IMR-90 (cell line): ENCODE data around the gene SLC4A8. TPM values are rescaled to one million over a fixed set of nuclear protein-coding genes. Genes with fewer than 3 reads are reported as not detected.

Experiments used
- ATAC-seq: fragments of 200-7000 bp; cut with Tn5 transposase; 2 replicates; pipeline ENCODE4 v1.9.1; 2020; ENCODE audit warnings: low read depth, mild to moderate bottlenecking, moderate library complexity
- BruUV-seq: library from RNA; stranded (reverse); fragments of 400-500 nt; replicated peaks from 2 replicates; lab custom pipeline; 2021; lab: Mats Ljungman, UMichigan
- CTCF ChIA-PET: fragments of 300-600 bp; formaldehyde crosslinking; extraction: SDS; loops from one replicate; lab custom pipeline; 2021; ENCODE audit warnings: antibody characterized with exemption; lab: Yijun Ruan, JAX
- POLR2A ChIA-PET: fragments of 300-600 bp; sonication (Branson Sonifier 250); formaldehyde crosslinking; loops from one replicate; lab custom pipeline; 2022; ENCODE audit warnings: antibody characterized with exemption; ENCODE audit not compliant: unreplicated experiment; lab: Charles Lee
- DNase-seq: peaks from one replicate; pipeline ENCODE4 v3.0.0; 2013
- H2AFZ ChIP-seq: replicated peaks from 2 replicates; pipeline ENCODE3; 2013; ENCODE audit warnings: low read length, mild to moderate bottlenecking; ENCODE audit not compliant: poor library complexity
- H2AK5ac ChIP-seq: 2 replicates; pipeline ENCODE4 v1.6.1; 2013; ENCODE audit warnings: low read depth, low read length, inconsistent platforms
- H2AK9ac ChIP-seq: replicated peaks from 2 replicates; pipeline ENCODE3; 2013; ENCODE audit warnings: mild to moderate bottlenecking, low read depth, low read length, moderate library complexity; ENCODE audit not compliant: poor library complexity
- H2BK120ac ChIP-seq: 2 replicates; pipeline ENCODE4 v1.6.1; 2013; ENCODE audit warnings: low read depth, low read length, inconsistent platforms
- H2BK15ac ChIP-seq: 3 replicates; pipeline ENCODE4 v1.6.1; 2013; ENCODE audit warnings: low read depth, low read length, inconsistent platforms
- H2BK20ac ChIP-seq: 2 replicates; pipeline ENCODE4 v1.6.1; 2013; ENCODE audit warnings: low read depth, mild to moderate bottlenecking, inconsistent platforms, low read length, moderate library complexity
- H2BK5ac ChIP-seq: 2 replicates; pipeline ENCODE4 v1.6.1; 2013; ENCODE audit warnings: mild to moderate bottlenecking, low read depth, low read length, inconsistent platforms; ENCODE audit not compliant: poor library complexity, severe bottlenecking
- H3K14ac ChIP-seq: replicated peaks from 2 replicates; pipeline ENCODE4 v1.6.1; 2013; ENCODE audit warnings: low read depth, low read length, inconsistent platforms
- H3K18ac ChIP-seq: 2 replicates; pipeline ENCODE4 v1.6.1; 2013; ENCODE audit warnings: low read depth, low read length, control low read depth
- H3K23ac ChIP-seq: 2 replicates; pipeline ENCODE4 v1.6.1; 2013; ENCODE audit warnings: low read depth, low read length, inconsistent platforms
- H3K27ac ChIP-seq: 2 replicates; pipeline ENCODE4 v1.5.1; 2013; ENCODE audit warnings: mild to moderate bottlenecking, control low read depth, low read length; ENCODE audit not compliant: insufficient read depth
- H3K27me3 ChIP-seq: 2 replicates; pipeline ENCODE4 v1.6.1; 2013; ENCODE audit warnings: low read length; ENCODE audit not compliant: control insufficient read depth, insufficient read depth
- H3K36me3 ChIP-seq: 2 replicates; pipeline ENCODE4 v1.6.1; 2013; ENCODE audit warnings: low read length, mixed read lengths; ENCODE audit not compliant: control insufficient read depth, insufficient read depth
- H3K4ac ChIP-seq: 2 replicates; pipeline ENCODE4 v1.6.1; 2013; ENCODE audit warnings: low read depth, low read length, inconsistent platforms
- H3K4me1 ChIP-seq: 2 replicates; pipeline ENCODE4 v1.6.1; 2013; ENCODE audit warnings: low read length, mixed read lengths; ENCODE audit not compliant: control insufficient read depth, insufficient read depth
- H3K4me2 ChIP-seq: 2 replicates; pipeline ENCODE4 v1.6.1; 2013; ENCODE audit warnings: low read depth, mild to moderate bottlenecking, control low read depth, low read length, moderate library complexity
- H3K4me3 ChIP-seq: 2 replicates; pipeline ENCODE4 v1.5.1; 2013; ENCODE audit warnings: low read depth, mild to moderate bottlenecking, control low read depth, low read length, moderate library complexity; ENCODE audit not compliant: insufficient read depth
- H3K56ac ChIP-seq: 2 replicates; pipeline ENCODE4 v1.6.1; 2013; ENCODE audit warnings: low read length, inconsistent platforms; ENCODE audit not compliant: insufficient read depth; ENCODE audit errors: extremely low read depth
- H3K79me1 ChIP-seq, 2 experiments: 2 replicates each; pipeline ENCODE4 v1.6.1; 2013; ENCODE audit warnings: low read length in 2 of 2, inconsistent platforms in 1 of 2, low read depth in 1 of 2
- H3K9ac ChIP-seq: 2 replicates; pipeline ENCODE4 v1.6.1; 2013; ENCODE audit warnings: low read depth, low read length, control low read depth
- H3K9me1 ChIP-seq: 2 replicates; pipeline ENCODE4 v1.6.1; 2013; ENCODE audit warnings: low read length, inconsistent platforms; ENCODE audit not compliant: insufficient read depth
- H3K9me3 ChIP-seq: 2 replicates; pipeline ENCODE4 v1.6.1; 2013; ENCODE audit warnings: low read length; ENCODE audit not compliant: control insufficient read depth, insufficient read depth
- H4K20me1 ChIP-seq: 2 replicates; pipeline ENCODE4 v1.6.1; 2013; ENCODE audit warnings: low read length, inconsistent platforms; ENCODE audit not compliant: insufficient read depth
- H4K5ac ChIP-seq: 2 replicates; pipeline ENCODE4 v1.6.1; 2013; ENCODE audit warnings: mild to moderate bottlenecking, low read depth, low read length, control low read depth
- H4K8ac ChIP-seq, 2 experiments: 2 replicates each; pipeline ENCODE4 v1.6.1; 2013; ENCODE audit warnings: low read depth in 2 of 2, low read length in 2 of 2, control low read depth in 1 of 2, inconsistent platforms in 1 of 2
- H4K91ac ChIP-seq: 2 replicates; pipeline ENCODE4 v1.6.1; 2013; ENCODE audit warnings: low read depth, low read length, inconsistent platforms; ENCODE audit not compliant: insufficient read depth
- BHLHE40 ChIP-seq: fragments of 150-350 bp; IDR thresholded peaks from 2 replicates; pipeline ENCODE4 v1.6.1; 2016; ENCODE audit warnings: mild to moderate bottlenecking, low read depth, low read length
- CEBPB ChIP-seq: IDR thresholded peaks from 2 replicates; pipeline ENCODE4 v1.6.1; 2012; ENCODE audit warnings: low read depth, low read length, improper control_type of control experiment
- CHD1 ChIP-seq: IDR thresholded peaks from 2 replicates; pipeline ENCODE4 v1.6.1; 2012; ENCODE audit warnings: low read depth, low read length, improper control_type of control experiment
- CTCF ChIP-seq: conservative IDR thresholded peaks from 2 replicates; pipeline ENCODE4 v1.5.1; 2012; ENCODE audit warnings: mild to moderate bottlenecking, low read depth, low read length, improper control_type of control experiment
- ELK1 ChIP-seq: fragments of 150-350 bp; IDR thresholded peaks from 2 replicates; pipeline ENCODE4 v1.6.1; 2016; ENCODE audit warnings: low read depth, mild to moderate bottlenecking, low read length, moderate library complexity, borderline replicate concordance
- FOS ChIP-seq: fragments of 150-350 bp; IDR thresholded peaks from 2 replicates; pipeline ENCODE4 v1.6.1; 2016; ENCODE audit warnings: low read depth, low read length
- MAFK ChIP-seq: IDR thresholded peaks from 2 replicates; pipeline ENCODE4 v1.6.1; 2012; ENCODE audit warnings: low read depth, low read length, improper control_type of control experiment
- MAZ ChIP-seq: IDR thresholded peaks from 2 replicates; pipeline ENCODE4 v1.6.1; 2012; ENCODE audit warnings: low read depth, mild to moderate bottlenecking, low read length, improper control_type of control experiment, moderate library complexity, borderline replicate concordance
- MXI1 ChIP-seq: IDR thresholded peaks from 2 replicates; pipeline ENCODE4 v1.6.1; 2012; ENCODE audit warnings: low read depth, mild to moderate bottlenecking, low read length, moderate library complexity, borderline replicate concordance
- NFE2L2 ChIP-seq: fragments of 150-350 bp; IDR thresholded peaks from 2 replicates; pipeline ENCODE4 v1.6.1; 2016; ENCODE audit warnings: low read depth, mild to moderate bottlenecking, low read length
- POLR2A ChIP-seq: IDR thresholded peaks from 2 replicates; pipeline ENCODE4 v1.6.1; 2012; ENCODE audit warnings: mild to moderate bottlenecking, low read depth, low read length
- RAD21 ChIP-seq: IDR thresholded peaks from 2 replicates; pipeline ENCODE4 v1.6.1; 2012; ENCODE audit warnings: low read length, improper control_type of control experiment
- RCOR1 ChIP-seq: IDR thresholded peaks from 2 replicates; pipeline ENCODE4 v1.6.1; 2012; ENCODE audit warnings: mild to moderate bottlenecking, low read length, improper control_type of control experiment; ENCODE audit not compliant: insufficient replicate concordance
- RFX5 ChIP-seq: IDR thresholded peaks from 2 replicates; pipeline ENCODE4 v1.8.0; 2012; ENCODE audit warnings: low read depth, mild to moderate bottlenecking, low read length, moderate library complexity
- SMC3 ChIP-seq: fragments of 150-350 bp; IDR thresholded peaks from 2 replicates; pipeline ENCODE4 v1.6.1; 2016; ENCODE audit warnings: low read depth, mild to moderate bottlenecking, antibody characterized with exemption, low read length, moderate library complexity
- USF2 ChIP-seq: fragments of 150-350 bp; IDR thresholded peaks from 2 replicates; pipeline ENCODE4 v1.6.1; 2017; ENCODE audit warnings: mild to moderate bottlenecking, antibody characterized with exemption, low read length, low read depth
- WGBS, 2 experiments: methylation state at CpG; one replicate each; pipeline versions ENCODE4 v1.1.5 to v1.1.7; 2013; ENCODE audit warnings: missing lambda C conversion rate in 2 of 2; ENCODE audit not compliant: insufficient read length in 1 of 2; ENCODE audit errors: extremely low coverage in 2 of 2; 5-methylcytosine and 5-hydroxymethylcytosine counted together
- dilution Hi-C: fragments of 300-500 bp; cut with HindIII; formaldehyde crosslinking; loops from one replicate; pipeline ENCODE4 v1.14.3; 2018; ENCODE audit warnings: low sequenced_read_pairs; ENCODE audit not compliant: unreplicated experiment
- in situ Hi-C: fragments of 300-500 bp; cut with MboI; formaldehyde crosslinking; loops from 3 replicates; pipeline ENCODE4 v1.14.3; 2019; ENCODE audit warnings: low sequenced_read_pairs, inconsistent platforms, mixed read lengths
- intact Hi-C: fragments of 100-400 bp; cut with micrococcal nuclease; formaldehyde crosslinking; loops from 2 replicates; pipeline ENCODE4 v1.10.0; 2022
- polyA plus RNA-seq, 3 experiments: library from polyadenylated mRNA; depleted of rRNA; stranded (reverse); fragments of >200 nt; gene quantifications; 2 replicates each; pipeline ENCODE4 v1.2.3, GENCODE V29; 2012; ENCODE audit warnings: low replicate concordance in 1 of 3
- total RNA-seq: library from RNA; depleted of rRNA; stranded (reverse); fragments of >200 nt; gene quantifications from 2 replicates; pipeline ENCODE4 v1.2.3, GENCODE V29; 2012

Gene SLC4A8
- total and polyA plus RNA-seq, 2 of the 4 experiments (the other 2 are of a cell fraction): 3.1 to 5.2 TPM

GRCh38 chr12:51465491-51465890, 40.9 kb downstream of the SLC4A8 start:
- Histone ChIP-seq H2BK15ac (no peak overlapping the region), H4K5ac (no peak overlapping the region), H3K4me2 (no peak overlapping the region), H2AK5ac (no peak overlapping the region), H3K14ac (no peak overlapping the region), H2AFZ (no peak overlapping the region), H3K9me1 (no peaks in the 10 kb centered on the region; the same call in 1 of the 2 replicates), H2AK9ac (no peak overlapping the region), H3K4me3 (no peak overlapping the region), H3K36me3 (no peaks in the 10 kb centered on the region; the same call in 1 of the 2 replicates), H4K91ac (no peak overlapping the region), H3K27ac (no peak overlapping the region), H2BK20ac (no peak overlapping the region), H3K4ac (no peak overlapping the region), H3K23ac (no peak overlapping the region), H3K56ac (no peak overlapping the region), H3K9ac (no peak overlapping the region), H3K9me3 (no peaks in the 10 kb centered on the region), H3K4me1 (no peaks in the 10 kb centered on the region), H4K8ac (no peak overlapping the region), H3K79me1 (no peaks in the 10 kb centered on the region), H3K27me3 (no peaks in the 10 kb centered on the region; the same call in 1 of the 2 replicates), H4K20me1 (no peaks in the 10 kb centered on the region), H3K18ac (no peak overlapping the region), H2BK120ac (no peak overlapping the region), H2BK5ac (no peak overlapping the region)
- DNase-seq (no peak), ATAC-seq (no peak)
- ChIA-PET POLR2A (no interaction called here), CTCF (no interaction called here)
- TF ChIP-seq FOS (no peak), NFE2L2 (no peak), CTCF (no peak), ELK1 (no peak), MAZ (no peak), POLR2A (no peak), MAFK (no peak), MXI1 (no peak), CHD1 (no peak), BHLHE40 (no peak), USF2 (no peak), RCOR1 (no peak), SMC3 (no peak), CEBPB (no peak), RAD21 (no peak), RFX5 (no peak)
- in situ Hi-C loops: no loop called here
- no TSS peak for BruUV-seq
- WGBS, 2 experiments: no CpG with 5 or more reads among the region's 1 CpG
- intact Hi-C loops: no loop called here
- dilution Hi-C loops: no loop called here
